ENCODE results near the gene DPF3.
"Not testable (repeated sequence)": the region's sequence is repeated elsewhere in the genome, so short reads cannot be mapped to it uniquely, and the experiment has no call there.

DPF3 gene

GRCh38 chr14:72780751-72781150 lies 113.2 kb downstream of the DPF3 start:
- DNase-seq, result no peak
- intact Hi-C loops (cut with DNase I), result no loop called here

GRCh38 chr14:72779679-72780078 lies 114.2 kb downstream of the DPF3 start:
- no peak for DNase-seq

GRCh38 chr14:72777636-72778035 lies 116.3 kb downstream of the DPF3 start:
- DNase-seq, result no peak
- intact Hi-C loops (cut with DNase I), result no loop called here

More at GRCh38 chr14:72779679-72780078, 114.2 kb downstream of the DPF3 start:
- intact Hi-C loops (cut with DNase I), result no loop called here

DNA sequence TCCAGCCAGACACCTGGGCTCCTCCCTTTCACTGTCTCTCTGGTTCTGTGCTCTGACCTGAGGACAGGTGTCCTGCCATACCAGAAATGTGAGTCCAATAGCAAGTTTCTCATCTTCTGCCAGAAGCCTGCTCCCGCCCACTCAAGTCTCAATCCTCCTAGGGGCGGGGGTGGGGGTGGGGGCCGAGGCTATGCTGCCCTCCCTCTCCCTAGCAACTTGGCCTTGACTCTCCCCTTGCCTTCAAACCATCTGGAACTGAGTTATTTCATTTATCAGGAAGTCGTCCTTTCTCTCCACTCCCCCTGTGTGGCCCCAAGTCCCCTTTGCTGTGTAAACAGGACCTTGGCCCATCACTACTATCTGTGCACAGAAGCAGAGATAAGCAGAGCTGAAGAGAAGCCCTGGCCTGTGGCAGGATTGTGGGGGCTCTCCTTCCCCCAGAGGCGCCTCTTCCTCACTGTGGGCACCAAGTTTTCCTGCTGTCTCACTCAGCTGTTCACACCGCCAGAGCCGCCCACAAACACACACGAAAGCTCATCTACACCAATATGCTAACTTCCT lies 117.1 kb downstream of the DPF3 start:
- peak in 2 of 10 donors; percentile 74 to 86 for DNase-seq
- intact Hi-C loops (cut with DNase I), result no loop called here

- intact Hi-C loops (cut with DNase I), result no loop called here
- no peak for DNase-seq
Measured at GRCh38 chr14:72775923-72776554, 117.9 kb downstream of the DPF3 start.

DNA sequence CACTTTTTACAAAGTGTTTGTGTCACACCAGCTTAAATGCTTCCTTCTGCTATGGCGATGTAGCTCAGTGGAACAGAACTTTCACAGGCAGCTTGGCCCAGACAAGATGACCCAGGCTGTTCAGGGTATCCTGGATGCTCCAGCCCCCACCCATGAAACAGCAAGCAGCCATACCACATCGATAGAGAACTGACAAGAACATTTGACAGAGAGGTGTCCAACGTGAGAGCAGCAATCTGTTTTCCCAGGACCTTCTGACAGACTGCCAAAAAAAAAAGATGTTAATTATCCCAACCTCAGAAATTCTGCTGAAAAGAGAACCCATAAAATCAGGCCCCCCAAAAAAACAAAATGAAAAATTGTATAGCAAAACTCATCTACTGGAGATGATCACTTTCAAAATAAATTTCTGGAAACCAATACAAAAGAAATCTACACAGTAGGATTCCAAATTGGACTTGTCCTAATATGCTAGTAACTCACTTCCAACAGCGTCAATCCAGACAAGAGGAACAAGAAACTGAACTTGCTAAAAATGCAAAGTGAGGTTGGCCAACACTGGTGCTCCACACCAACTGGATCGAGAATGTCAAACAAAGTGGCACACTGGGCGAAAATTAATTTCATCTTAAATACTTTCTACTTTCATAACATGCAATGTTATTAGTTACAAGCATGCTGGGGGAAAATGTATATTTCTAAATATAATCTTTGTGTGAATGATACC lies 118.8 kb downstream of the DPF3 start:
- intact Hi-C loops (cut with DNase I), result no loop called here

DNA sequence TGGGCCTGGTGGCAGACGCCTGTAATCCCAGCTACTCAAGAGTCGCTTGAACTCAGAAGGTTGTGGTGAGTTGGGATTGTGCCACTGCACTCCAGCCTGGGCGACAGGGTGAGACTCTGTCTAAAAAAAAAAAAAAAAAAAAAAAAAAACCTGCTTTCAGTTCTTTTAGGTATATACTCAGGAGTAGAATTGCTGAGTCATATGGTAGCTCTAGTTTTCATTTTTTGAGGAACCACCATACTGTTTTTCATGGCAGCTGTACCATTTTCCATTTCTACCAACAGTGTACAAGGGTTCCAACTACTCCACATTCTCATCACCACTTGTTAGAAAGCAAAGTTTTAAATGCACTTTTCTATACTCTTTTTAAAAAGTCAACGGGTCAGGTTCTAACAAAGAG lies 119.8 kb downstream of the DPF3 start:
- intact Hi-C loops (cut with DNase I), result no loop called here
- no peak for DNase-seq

More for the DNA sequence above, 118.8 kb downstream of the DPF3 start:
- DNase-seq, result no peak

DNA sequence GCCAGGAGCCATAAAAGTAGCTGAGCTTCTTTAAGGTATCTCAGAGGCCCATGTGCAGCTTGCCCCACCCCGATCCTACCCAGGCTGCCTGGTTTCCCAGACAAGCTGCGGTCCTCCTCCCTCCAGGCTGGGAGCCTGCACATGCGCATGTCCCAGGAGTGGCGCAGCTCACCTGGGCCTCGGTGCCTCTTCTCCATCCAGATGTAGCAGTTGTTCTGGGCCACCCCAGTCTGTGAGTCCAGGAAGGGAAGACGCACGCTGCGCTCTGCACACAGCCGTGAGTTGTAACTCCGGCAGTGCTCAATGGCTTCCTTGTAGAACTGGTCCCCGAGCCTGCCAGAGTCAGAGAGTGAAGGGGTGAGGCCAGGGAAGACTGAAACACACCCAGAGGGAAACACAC lies 122.3 kb downstream of the DPF3 start:
- intact Hi-C loops (cut with DNase I), result no loop called here
- DNase-seq, result no peak

GRCh38 chr14:72766296-72766695 lies 127.6 kb downstream of the DPF3 start:
- intact Hi-C loops (cut with DNase I), result no loop called here
- no peak for DNase-seq

GRCh38 chr14:72763892-72764291 lies 130.0 kb downstream of the DPF3 start:
- intact Hi-C loops (cut with DNase I), result no loop called here
- no peak for DNase-seq

DNA sequence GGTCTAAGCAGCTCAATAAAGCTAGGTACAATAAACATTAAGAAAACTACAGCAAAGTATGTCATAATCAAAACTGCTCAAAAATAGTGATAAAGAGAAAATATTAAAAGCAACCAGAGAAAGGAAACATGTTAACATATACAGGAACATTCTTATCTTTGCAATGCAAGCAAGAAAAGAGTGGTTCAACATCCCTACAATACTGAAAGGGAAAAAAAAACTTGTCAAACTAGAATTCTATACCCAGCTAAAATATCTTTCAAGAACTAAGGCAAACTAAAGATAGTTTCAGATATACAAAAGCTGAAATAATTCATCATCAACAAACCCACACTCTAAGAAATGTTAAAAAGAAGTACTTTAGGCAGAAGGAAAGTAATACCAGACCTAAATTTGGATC lies 134.2 kb downstream of the DPF3 start:
- intact Hi-C loops (cut with DNase I), result no loop called here
- no peak for DNase-seq

GRCh38 chr14:72758993-72759392 lies 134.9 kb downstream of the DPF3 start:
- intact Hi-C loops (cut with DNase I), result no loop called here
- no peak for DNase-seq

DNA sequence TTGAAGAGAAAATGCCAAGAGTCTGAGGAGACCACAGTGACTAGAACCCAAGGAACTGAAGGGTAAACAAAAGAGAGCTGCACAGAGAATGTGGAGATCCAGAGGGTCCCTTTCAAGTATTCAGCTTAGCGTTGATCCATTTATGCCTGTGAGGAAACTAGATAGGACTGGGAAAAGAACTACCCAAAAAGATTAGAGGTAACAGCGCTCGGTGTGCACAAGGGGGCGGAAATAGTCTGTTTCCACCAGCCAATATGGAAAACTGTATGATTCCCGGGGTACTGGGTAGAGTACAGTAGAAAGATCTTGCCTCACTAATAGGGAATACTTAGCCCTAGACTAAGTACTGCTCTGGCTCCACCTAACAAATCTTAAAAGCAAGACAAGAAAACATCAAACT lies 135.5 kb downstream of the DPF3 start:
- intact Hi-C loops (cut with DNase I), result no loop called here
- no peak for DNase-seq

- no peak for DNase-seq
- intact Hi-C loops (cut with DNase I), result no loop called here
Measured at GRCh38 chr14:72756967-72757366, 136.9 kb downstream of the DPF3 start.

DNA sequence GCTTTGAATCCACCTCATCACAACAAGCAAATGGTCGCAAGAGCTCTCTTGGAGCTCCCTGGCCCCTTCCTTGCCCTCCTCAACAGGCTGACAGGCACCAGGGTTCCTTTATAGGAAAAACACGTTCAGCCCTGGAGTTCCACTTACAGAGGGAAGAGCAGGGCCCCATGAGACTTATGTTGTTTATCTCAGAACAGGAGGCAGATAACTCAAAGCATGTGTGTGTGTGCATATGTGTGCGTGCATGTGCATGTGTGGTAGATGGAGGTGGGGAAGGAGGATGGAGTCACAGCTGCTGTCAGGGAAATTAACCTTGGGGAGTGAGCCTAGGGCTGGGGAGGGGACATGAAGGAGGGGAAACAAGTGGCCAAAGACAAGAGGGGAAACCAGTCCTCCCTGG lies 138.1 kb downstream of the DPF3 start:
- intact Hi-C loops (cut with DNase I), result no loop called here
- no peak for DNase-seq

- no peak for DNase-seq
- intact Hi-C loops (cut with DNase I), result no loop called here
Measured at GRCh38 chr14:72754949-72755348, 139.0 kb downstream of the DPF3 start.

GRCh38 chr14:72753879-72754400 lies 140.0 kb downstream of the DPF3 start:
- no peak for DNase-seq
- intact Hi-C loops (cut with DNase I), result no loop called here

- intact Hi-C loops (cut with DNase I), result no loop called here
- DNase-seq, result no peak
Measured at GRCh38 chr14:72753044-72753710, 140.7 kb downstream of the DPF3 start.

GRCh38 chr14:72752034-72752412 lies 141.9 kb downstream of the DPF3 start:
- intact Hi-C loops (cut with DNase I), result no loop called here
- no peak for DNase-seq

- DNase-seq, result no peak
- intact Hi-C loops (cut with DNase I), result no loop called here
Measured at GRCh38 chr14:72751276-72752033, 142.4 kb downstream of the DPF3 start.

GRCh38 chr14:72748921-72749320 lies 145.0 kb downstream of the DPF3 start:
- intact Hi-C loops (cut with DNase I), result not testable (repeated sequence)

More at GRCh38 chr14:72748921-72749320, 145.0 kb downstream of the DPF3 start:
- DNase-seq, result not testable (repeated sequence)
